Upper lobe of left lung (tissue), 4 donors: Measurements from ENCODE around the gene HACD4.

Source experiments
- CTCF ChIP-seq, 6 experiments: fragments of 450-650 bp in 4 of 6; fragments of 200-600 bp in 2 of 6; sonication (generic) in 2 of 6; IDR thresholded peaks; one replicate each; pipeline ENCODE4 v1.5.1; 2016 to 2019; ENCODE audit warnings: antibody characterized with exemption in 6 of 6
- POLR2A ChIP-seq, 4 donors: fragments of 450-650 bp; IDR thresholded peaks; one replicate each; pipeline ENCODE4 v1.5.1; 2016 to 2017; ENCODE audit warnings: antibody characterized with exemption in 4 of 4, mild to moderate bottlenecking in 2 of 4

GRCh38 chr9:21053851-21054250 is 22.4 kb upstream of the HACD4 start:
- TF ChIP-seq POLR2A (IDR thresholded peaks at IDR 0.05) (no peak), CTCF (IDR thresholded peaks at IDR 0.05) (no peak)
